GM06990 (cell line): ENCODE results near the gene C3orf49.

Source experiments
- DNase-seq: peaks from one replicate; pipeline ENCODE4 v3.0.0-alpha.2; 2011; ENCODE audit not compliant: insufficient read length; ENCODE audit errors: extremely low read depth
- H3K27me3 ChIP-seq: replicated peaks from 2 replicates; pipeline ENCODE4 v1.6.0; 2011; ENCODE audit warnings: low read length; ENCODE audit not compliant: control insufficient read depth, insufficient read depth
- H3K36me3 ChIP-seq: 2 replicates; pipeline ENCODE4 v1.5.1; 2011; ENCODE audit warnings: low read length; ENCODE audit not compliant: control insufficient read depth, insufficient read depth
- H3K4me3 ChIP-seq: replicated peaks from 2 replicates; pipeline ENCODE4 v1.5.1; 2011; ENCODE audit warnings: low read depth, mild to moderate bottlenecking, control low read depth, low read length
- CTCF ChIP-seq: IDR thresholded peaks from 2 replicates; pipeline ENCODE4 v1.5.1; 2011; ENCODE audit warnings: low read length, control low read depth, mild to moderate bottlenecking, inconsistent platforms; ENCODE audit not compliant: insufficient read depth, poor library complexity, severe bottlenecking

The C3orf49 gene

GRCh38 chr3:63869940-63870614 is 51.0 kb downstream of the C3orf49 start:
- Histone ChIP-seq H3K36me3 (peaks cover 1% of the 10 kb centered on the region; the same call in 1 of the 2 replicates), H3K4me3 (no peak overlapping the region), H3K27me3 (no peaks in the 10 kb centered on the region)
- TF ChIP-seq CTCF = no peak
- DNase-seq = no peak

- peaks cover 1% of the 10 kb centered on the region; the same call in 1 of the 2 replicates for H3K36me3 ChIP-seq
- H3K27me3 ChIP-seq = no peaks in the 10 kb centered on the region
- no peak for TF ChIP-seq CTCF
- no peak overlapping the region for H3K4me3 ChIP-seq
- no peak for DNase-seq
These were observed 51.5 kb downstream of the C3orf49 start for GRCh38 chr3:63870615-63871005.

GRCh38 chr3:63872135-63872924 is 53.2 kb downstream of the C3orf49 start:
- H3K27me3 ChIP-seq = no peaks in the 10 kb centered on the region
- H3K4me3 ChIP-seq = no peak overlapping the region
- H3K36me3 ChIP-seq = peaks cover 1% of the 10 kb centered on the region; the same call in 1 of the 2 replicates
- no peak for DNase-seq
- TF ChIP-seq CTCF = no peak

- H3K27me3 ChIP-seq = no peaks in the 10 kb centered on the region
- H3K36me3 ChIP-seq = no peaks in the 10 kb centered on the region
- no peak overlapping the region for H3K4me3 ChIP-seq
- no peak for TF ChIP-seq CTCF
- DNase-seq = no peak
These were observed 55.7 kb downstream of the C3orf49 start for GRCh38 chr3:63874769-63875168.

GRCh38 chr3:63875510-63875909 is 56.4 kb downstream of the C3orf49 start:
- Histone ChIP-seq H3K4me3 (no peak overlapping the region), H3K36me3 (no peaks in the 10 kb centered on the region), H3K27me3 (no peaks in the 10 kb centered on the region)
- TF ChIP-seq CTCF = no peak
- DNase-seq = no peak
